Kidney (tissue), 22 donors: ENCODE results near the gene BABAM2. TPM values are rescaled to one million over a fixed set of nuclear protein-coding genes. Genes with fewer than 3 reads are reported as not detected.
A peak's percentile ranks its signal among the peaks of the same experiment; 100 is the strongest.

Source experiments
- DNase-seq, 5 donors: peaks; one replicate each; pipeline ENCODE4 v3.0.0-alpha.2; 2013 to 2020
- FAIRE-seq: peaks from 2 replicates; lab custom pipeline; 2012; peaks lifted over from hg19 to GRCh38; lab: Jason Lieb, UNC
- H3K27ac ChIP-seq, 2 donors: one replicate each; pipeline ENCODE4 v1.7.0; 2013; ENCODE audit warnings: low read depth in 2 of 2, low read length in 2 of 2, inconsistent platforms in 1 of 2
- H3K27me3 ChIP-seq: one replicate; pipeline ENCODE4 v1.7.1; 2013; ENCODE audit warnings: low read length, inconsistent platforms; ENCODE audit not compliant: control insufficient read depth, insufficient read depth
- H3K36me3 ChIP-seq, 3 donors: one replicate each; pipeline versions ENCODE4 v1.7.0 to v1.7.1; 2013; ENCODE audit warnings: low read length in 3 of 3, control low read depth in 1 of 3, inconsistent platforms in 1 of 3; ENCODE audit not compliant: insufficient read depth in 3 of 3, control insufficient read depth in 2 of 3
- H3K4me1 ChIP-seq, 3 donors: one replicate each; pipeline versions ENCODE4 v1.7.0 to v1.7.1; 2013; ENCODE audit warnings: low read length in 3 of 3, inconsistent platforms in 1 of 3, low read depth in 1 of 3; ENCODE audit not compliant: control insufficient read depth in 2 of 3, insufficient read depth in 2 of 3
- H3K4me3 ChIP-seq, 3 donors: one replicate each; pipeline versions ENCODE4 v1.7.0 to v1.8.1; 2013; ENCODE audit warnings: low read length in 3 of 3, control low read depth in 1 of 3, inconsistent platforms in 1 of 3
- H3K9ac ChIP-seq, 3 donors: one replicate each; pipeline versions ENCODE4 v1.7.0 to v1.7.1; 2013; ENCODE audit warnings: low read length in 3 of 3, control low read depth in 1 of 3, inconsistent platforms in 1 of 3
- H3K9me3 ChIP-seq, 3 donors: one replicate each; pipeline versions ENCODE4 v1.7.0 to v1.7.1; 2013; ENCODE audit warnings: low read length in 3 of 3, control low read depth in 1 of 3, inconsistent platforms in 1 of 3; ENCODE audit not compliant: control insufficient read depth in 2 of 3, insufficient read depth in 1 of 3
- CTCF ChIP-seq: IDR thresholded peaks from 3 replicates; pipeline ENCODE4 v1.5.1; 2012; ENCODE audit warnings: mild to moderate bottlenecking, moderate library complexity, borderline replicate concordance; ENCODE audit not compliant: insufficient read depth; ENCODE audit errors: extremely low read depth
- intact Hi-C: fragments of 100-400 bp; cut with DNase I; formaldehyde crosslinking; loops from one replicate; pipeline ENCODE4 v1.11.1; 2022
- long read RNA-seq, 10 donors: library from polyadenylated mRNA in 1 of 10; unstranded in 1 of 10; transcript quantifications; one replicate each; pipeline ENCODE4 v2.0.0 and lab custom pipeline, GENCODE V29; 2021 to 2026
- polyA plus RNA-seq: library from polyadenylated mRNA; stranded (reverse); fragments of 350-450 nt; fragmentation: Illumina TruSeq; extraction: RNeasy Lipid Tissue Mini Kit (QIAGEN cat#74804); gene quantifications from one replicate; pipeline ENCODE4 v1.2.3, GENCODE V29; 2014; ENCODE audit warnings: low read depth, low replicate concordance; ENCODE audit not compliant: insufficient read depth
- total RNA-seq: library from RNA; stranded (reverse); fragmentation: NEBNext Ultra II Directional; extraction: Animal tissue kit (Norgen Biotek cat#: 25700); gene quantifications from one replicate; pipeline ENCODE4 v1.2.1, GENCODE V29; 2021
- donor health status: control.
- donor health status: control.
- donor health status: control.
- donor health status: control.
- donor health status: control.
- donor health status: DM: yes; HTN: yes; CAD: no.
- donor health status: Normal renal cell carcinoma (clear cell type).

BABAM2 gene
- total RNA-seq = 74.1 TPM
- 68.4 TPM for polyA plus RNA-seq
- long read RNA-seq, donor 1, transcript BABAM2-204 (12 exons, 1,657 nt) = major isoform, 8 of 11 reads
- long read RNA-seq, donor 1, partial matches to known transcripts = 0 of 11 reads
- long read RNA-seq, donor 1, other reads (novel, unspliced or antisense) = 0 of 11 reads
- long read RNA-seq, donor 2, transcript BABAM2-204 (12 exons, 1,657 nt) = major isoform, 7 of 22 reads
- long read RNA-seq, donor 2, partial matches to known transcripts = 13 of 22 reads
- long read RNA-seq, donor 2, other reads (novel, unspliced or antisense) = 0 of 22 reads
- long read RNA-seq, donor 3, transcript BABAM2-204 (12 exons, 1,657 nt) = major isoform, 8 of 9 reads
- long read RNA-seq, donor 3, partial matches to known transcripts = 0 of 9 reads
- long read RNA-seq, donor 3, other reads (novel, unspliced or antisense) = 0 of 9 reads
- long read RNA-seq, donor 4, transcript BABAM2-204 (12 exons, 1,657 nt) = major isoform, 5 of 9 reads
- long read RNA-seq, donor 4, partial matches to known transcripts = 0 of 9 reads
- long read RNA-seq, donor 4, other reads (novel, unspliced or antisense) = 0 of 9 reads
- long read RNA-seq, donor 5 = 0 reads
- long read RNA-seq, donor 6, transcript BABAM2-204 (12 exons, 1,657 nt) = major isoform, 6 of 9 reads
- long read RNA-seq, donor 6, partial matches to known transcripts = 0 of 9 reads
- long read RNA-seq, donor 6, other reads (novel, unspliced or antisense) = 0 of 9 reads
- long read RNA-seq, donor 7, transcript BABAM2-204 (12 exons, 1,657 nt) = major isoform, 16 of 53 reads
- long read RNA-seq, donor 7, partial matches to known transcripts = 20 of 53 reads
- long read RNA-seq, donor 7, other reads (novel, unspliced or antisense) = 11 of 53 reads
- long read RNA-seq, donor 8, partial matches to known transcripts = 11 of 17 reads
- long read RNA-seq, donor 8, other reads (novel, unspliced or antisense) = 0 of 17 reads
- long read RNA-seq, donor 9, partial matches to known transcripts = 0 of 6 reads
- long read RNA-seq, donor 9, other reads (novel, unspliced or antisense) = 0 of 6 reads
- long read RNA-seq, donor 10, partial matches to known transcripts = 12 of 19 reads
- long read RNA-seq, donor 10, other reads (novel, unspliced or antisense) = 0 of 19 reads

- no peaks in the 10 kb centered on the region for H3K9me3 ChIP-seq
- peak within 1 kb of the TSS; percentile 87 to 95 (median 91) for H3K9ac ChIP-seq
- peaks cover 0 to 4% (median 0%) of the 10 kb centered on the region in 3 donors for H3K36me3 ChIP-seq
- DNase-seq = peak; percentile 90 to 96 (median 94)
- TF ChIP-seq CTCF = no peak
- intact Hi-C loops = no loop called here
- peaks cover 0 to 11% (median 0%) of the 10 kb centered on the region in 3 donors for H3K4me1 ChIP-seq
- H3K4me3 ChIP-seq = peak within 1 kb of the TSS; percentile 82 to 91 (median 87)
- H3K27ac ChIP-seq = peak within 1 kb of the TSS; percentile 96 to 99
- no peak for FAIRE-seq
- no peaks in the 10 kb centered on the region for H3K27me3 ChIP-seq
These were observed at the start of gene BABAM2, which contains the start of gene RBKS for GRCh38 chr2:27890146-27890923. TSS of gene BABAM2 (plus strand) at chr2:27890729. CDS start at chr2:27894557, 3,828 bp downstream. TSS of gene RBKS (minus strand) at chr2:27890387. CDS start at chr2:27890345, 42 bp downstream.

DNA sequence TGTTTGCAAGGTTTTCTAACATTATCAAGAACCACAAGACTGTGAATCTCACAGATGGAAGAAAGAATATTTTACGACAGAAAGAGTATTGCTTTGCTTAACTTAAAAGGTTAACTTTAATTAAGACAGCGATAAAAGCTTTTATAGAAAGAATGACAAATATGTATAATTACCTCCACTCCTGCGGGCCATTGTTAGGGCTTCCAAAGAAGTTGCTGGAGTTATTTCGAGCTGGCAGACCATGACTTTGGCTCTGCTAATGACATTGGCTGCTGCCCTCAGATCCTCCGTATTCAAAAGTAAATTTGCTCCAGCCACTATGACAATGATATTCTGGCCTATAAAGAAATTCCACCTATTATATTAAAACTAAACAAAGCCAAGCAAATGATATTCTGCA is 47.6 kb upstream of the BABAM2 start:
- Histone ChIP-seq H3K9me3 (no peaks in the 10 kb centered on the region), H3K27me3 (no peaks in the 10 kb centered on the region), H3K27ac (no peak overlapping the region), H3K36me3 (peaks cover 0 to 2% (median 0%) of the 10 kb centered on the region in 3 donors), H3K4me3 (no peak overlapping the region), H3K4me1 (no peaks in the 10 kb centered on the region), H3K9ac (no peak overlapping the region)
- DNase-seq (peak in 2 of 5 donors; percentile 39 to 51), FAIRE-seq (no peak)
- intact Hi-C loops = no loop called here
- TF ChIP-seq CTCF = no peak

DNA sequence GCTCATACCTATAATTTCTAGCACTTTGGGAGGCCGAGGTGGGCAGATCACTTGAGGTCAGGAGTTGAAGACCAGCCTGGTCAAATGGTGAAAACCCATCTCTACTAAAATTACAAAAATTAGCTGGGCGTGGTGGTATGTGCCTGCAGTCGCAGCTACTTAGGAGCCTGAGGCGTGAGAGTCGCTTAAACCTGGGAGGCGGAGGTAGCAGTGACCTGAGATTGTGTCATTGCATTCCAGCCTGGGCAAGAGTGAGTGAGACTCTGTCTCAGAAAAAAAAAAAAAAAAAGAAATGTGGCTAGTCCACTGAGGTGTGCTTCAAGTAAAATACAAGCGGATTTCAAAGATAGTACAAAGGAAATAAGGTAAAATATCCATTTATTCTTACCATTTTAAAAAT is 46.5 kb upstream of the BABAM2 start:
- Histone ChIP-seq H3K27ac (no peak overlapping the region), H3K4me1 (no peaks in the 10 kb centered on the region), H3K27me3 (no peaks in the 10 kb centered on the region), H3K36me3 (peaks cover 0 to 2% (median 0%) of the 10 kb centered on the region in 3 donors), H3K9ac (no peak overlapping the region), H3K4me3 (no peak overlapping the region), H3K9me3 (no peaks in the 10 kb centered on the region)
- DNase-seq = no peak
- no peak for TF ChIP-seq CTCF
- intact Hi-C loops = no loop called here
- no peak for FAIRE-seq
